Measurements from ENCODE around the gene RASGRF2.

RASGRF2 gene

GRCh38 chr5:81212211-81212751, 252.1 kb downstream of the RASGRF2 start:
- DNase-seq, result no peak

- no peak for DNase-seq
Measured at GRCh38 chr5:81213070-81213469, 252.9 kb downstream of the RASGRF2 start.

- no peak for DNase-seq
Measured at GRCh38 chr5:81214848-81215247, 254.7 kb downstream of the RASGRF2 start.

GRCh38 chr5:81216152-81216551, 256.0 kb downstream of the RASGRF2 start:
- no peak for DNase-seq

GRCh38 chr5:81219389-81219788, 259.2 kb downstream of the RASGRF2 start:
- no peak for DNase-seq

- no peak for DNase-seq
Measured at GRCh38 chr5:81222285-81222684, 262.1 kb downstream of the RASGRF2 start.

GRCh38 chr5:81225463-81225862, 265.3 kb downstream of the RASGRF2 start:
- DNase-seq, result no peak

- no peak for DNase-seq
Measured at GRCh38 chr5:81226286-81226685, 266.1 kb downstream of the RASGRF2 start.

- no peak for DNase-seq
Measured at GRCh38 chr5:81226949-81227348, 266.8 kb downstream of the RASGRF2 start.

- no peak for DNase-seq
Measured at GRCh38 chr5:81228084-81228483, 267.9 kb downstream of the RASGRF2 start.

- no peak for DNase-seq
Measured at GRCh38 chr5:81230416-81230815, 270.3 kb downstream of the RASGRF2 start.

GRCh38 chr5:81232464-81233079, 272.4 kb downstream of the RASGRF2 start:
- DNase-seq, result peak in 1 of 2 experiments; percentile 39

GRCh38 chr5:81233080-81233634, 273.0 kb downstream of the RASGRF2 start, which contains the start of gene CKMT2:
Gene CKMT2, plus strand, starts transcription at chr5:81233322. Its CDS starts 17,811 bp downstream, at chr5:81251133.
- peak in 1 of 2 experiments; percentile 13 for DNase-seq

- DNase-seq, result no peak
Measured at GRCh38 chr5:81234299-81234698, 274.1 kb downstream of the RASGRF2 start.

GRCh38 chr5:81234801-81235200, 274.6 kb downstream of the RASGRF2 start:
- no peak for DNase-seq

- peak; percentile 6 to 25 for DNase-seq
Measured at GRCh38 chr5:81235287-81236072, 275.3 kb downstream of the RASGRF2 start.

GRCh38 chr5:81238460-81238859, 278.3 kb downstream of the RASGRF2 start:
- no peak for DNase-seq

- DNase-seq, result no peak
Measured at GRCh38 chr5:81239613-81240012, 279.4 kb downstream of the RASGRF2 start.

GRCh38 chr5:81241001-81241400, 280.8 kb downstream of the RASGRF2 start:
- DNase-seq, result no peak

GRCh38 chr5:81241961-81242648, 281.9 kb downstream of the RASGRF2 start:
- no peak for DNase-seq

- no peak for DNase-seq
Measured at GRCh38 chr5:81242906-81243436, 282.8 kb downstream of the RASGRF2 start.

GRCh38 chr5:81244451-81244850, 284.3 kb downstream of the RASGRF2 start:
- no peak for DNase-seq

GRCh38 chr5:81245871-81246235, 285.7 kb downstream of the RASGRF2 start:
- DNase-seq, result no peak

Data from cerebellar nuclear complex (tissue), 1 donor.